Activated T-helper 9 cell treated with anti-CD3 and anti-CD28 coated beads, Interleukin-2, amount 50 U/mL, for 16 hours (primary cell): ENCODE data around the gene NEDD4.
"Not testable (repeated sequence)": the region's sequence is repeated elsewhere in the genome, so short reads cannot be mapped to it uniquely, and the experiment has no call there.

ENCODE experiments used
- DNase-seq: peaks from one replicate; pipeline ENCODE4 v3.0.0-alpha.2; 2020; ENCODE audit warnings: low read depth

The NEDD4 gene

DNA sequence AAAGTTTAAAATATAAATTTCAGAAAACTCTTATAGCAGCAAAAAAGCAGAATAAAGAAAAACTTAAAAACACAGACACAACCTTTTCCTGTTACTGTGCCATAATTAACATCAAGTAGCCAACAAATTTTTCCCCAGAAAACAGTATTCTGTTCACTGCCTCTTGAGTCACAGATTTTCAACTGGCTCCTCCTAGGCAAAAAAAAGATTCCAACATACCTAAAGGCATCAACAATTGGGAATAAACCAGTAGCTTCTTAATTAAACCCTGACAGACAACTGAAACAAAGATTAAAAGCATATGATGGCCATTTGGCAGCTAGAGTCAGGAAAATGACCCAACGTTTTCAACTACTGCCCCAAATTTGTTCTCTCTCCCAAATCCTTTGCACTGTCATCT is 10.9 kb upstream of the NEDD4 start:
- not testable (repeated sequence) for DNase-seq

GRCh38 chr15:56003777-56004176 is 10.4 kb upstream of the NEDD4 start:
- DNase-seq, result not testable (repeated sequence)

- not testable (repeated sequence) for DNase-seq
Observed at GRCh38 chr15:56003277-56003676, 9.9 kb upstream of the NEDD4 start.

DNA sequence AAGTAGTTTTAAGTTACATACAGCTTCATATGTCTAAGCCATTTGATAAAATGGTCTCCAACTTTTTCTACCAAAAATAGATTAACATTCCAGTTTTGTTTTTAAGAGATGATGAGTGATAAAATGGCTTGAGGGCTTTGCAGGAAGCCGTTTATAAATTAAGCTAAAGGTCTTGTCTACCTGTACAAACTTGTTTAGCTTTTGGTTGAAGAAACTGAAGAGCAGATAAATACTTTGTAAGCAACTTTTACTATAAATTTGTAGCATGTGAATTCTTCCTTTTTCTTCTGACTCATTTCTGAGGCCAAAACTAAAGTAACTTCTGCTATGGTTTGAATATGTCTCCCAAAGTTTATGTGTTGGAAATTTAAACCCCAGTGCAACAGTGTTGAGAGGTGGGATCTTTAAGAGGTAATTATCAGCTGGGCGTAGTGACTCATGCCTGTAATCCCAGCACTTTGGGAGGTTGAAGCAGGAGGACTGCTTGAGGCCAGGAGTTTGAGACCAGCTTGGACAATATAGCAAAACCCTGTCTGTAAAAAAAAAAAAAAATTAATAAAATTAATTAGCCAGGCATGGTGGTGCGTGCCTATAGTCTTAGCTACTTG is 8.2 kb upstream of the NEDD4 start:
- no peak for DNase-seq

DNA sequence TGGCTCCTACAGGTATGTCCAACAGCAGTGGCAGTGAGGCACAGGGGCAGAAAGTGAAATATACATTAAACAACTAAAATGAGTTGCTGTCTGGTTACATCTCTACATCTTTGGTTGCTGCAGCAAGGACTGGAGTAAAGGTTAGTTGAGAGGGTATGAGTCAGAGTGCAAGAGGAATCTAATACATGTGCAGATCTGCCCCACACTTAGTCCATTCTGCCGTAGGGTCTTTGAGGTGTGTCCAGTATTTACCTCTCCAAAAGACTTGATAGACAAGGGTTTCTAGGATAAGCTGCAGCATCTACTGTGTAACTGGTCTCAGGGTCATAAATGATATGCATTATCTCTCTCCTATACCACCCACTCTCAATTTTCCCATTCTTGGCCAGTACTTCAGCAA is 6.2 kb upstream of the NEDD4 start:
- DNase-seq, result no peak

GRCh38 chr15:55998478-55998877 is 5.1 kb upstream of the NEDD4 start:
- DNase-seq, result no peak

DNA sequence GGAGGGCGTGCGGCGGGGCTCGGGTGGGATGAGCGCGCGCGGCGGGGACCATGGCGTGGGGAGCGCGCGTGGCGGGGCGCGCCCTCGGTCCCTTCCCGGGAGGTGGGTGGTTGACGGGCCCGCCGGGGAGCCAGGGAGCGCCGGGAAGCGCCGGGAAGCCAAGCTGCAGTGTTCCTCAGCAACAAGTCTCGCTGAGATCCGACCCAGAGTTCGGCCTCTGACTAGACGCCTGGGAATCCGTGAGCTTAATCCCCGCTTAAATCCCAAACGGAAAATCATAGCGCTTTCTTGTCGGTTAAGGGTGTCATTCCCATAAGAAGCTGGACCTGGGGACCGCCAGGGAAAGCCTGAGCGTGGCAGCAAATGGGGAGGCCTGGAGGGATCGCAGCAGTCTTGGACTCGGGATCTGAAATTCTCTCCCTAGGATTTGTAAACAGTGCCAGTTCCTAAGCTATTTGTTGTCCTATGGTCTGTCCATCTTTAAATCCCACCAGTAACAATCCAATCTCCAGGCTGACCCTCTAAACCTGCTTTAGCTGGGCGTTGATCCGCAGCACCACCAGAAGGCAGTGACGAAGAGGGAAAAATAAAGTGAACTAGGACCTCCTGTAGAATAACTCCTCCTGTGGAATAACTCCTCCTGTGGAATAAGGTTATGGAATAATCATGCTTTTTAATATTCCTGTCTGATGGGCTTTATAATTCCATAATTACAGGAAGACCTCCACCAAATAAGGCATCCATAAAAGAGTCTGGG is 570 bp upstream of the NEDD4 start:
- DNase-seq, result no peak

- no peak for DNase-seq
Observed at GRCh38 chr15:55992769-55993110, 672 bp downstream of the NEDD4 start.

GRCh38 chr15:55991802-55992768 is 1.3 kb downstream of the NEDD4 start:
- DNase-seq, result no peak

GRCh38 chr15:55990998-55991397 is 2.4 kb downstream of the NEDD4 start:
- DNase-seq, result no peak

GRCh38 chr15:55990516-55990915 is 2.9 kb downstream of the NEDD4 start:
- DNase-seq, result no peak

DNA sequence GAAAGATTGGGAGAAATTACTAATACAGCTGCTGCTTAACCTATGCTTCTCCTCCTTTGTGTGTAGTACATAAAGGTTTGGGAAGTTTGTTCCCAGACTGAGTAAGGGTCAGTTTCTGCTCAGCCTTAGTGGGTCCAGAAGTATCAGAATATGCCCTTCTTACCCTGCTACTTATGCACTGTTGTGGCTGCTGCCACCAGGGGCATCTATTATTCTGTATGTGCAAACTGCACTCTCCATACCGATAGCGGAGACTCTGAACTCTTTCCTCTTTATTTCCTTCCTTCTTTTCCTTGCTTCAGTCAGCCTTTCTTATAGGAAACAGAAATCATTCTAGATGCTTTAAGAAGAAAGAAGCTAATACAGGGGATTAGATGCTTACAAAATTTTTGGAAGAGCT is 4.0 kb downstream of the NEDD4 start:
- no peak for DNase-seq

DNA sequence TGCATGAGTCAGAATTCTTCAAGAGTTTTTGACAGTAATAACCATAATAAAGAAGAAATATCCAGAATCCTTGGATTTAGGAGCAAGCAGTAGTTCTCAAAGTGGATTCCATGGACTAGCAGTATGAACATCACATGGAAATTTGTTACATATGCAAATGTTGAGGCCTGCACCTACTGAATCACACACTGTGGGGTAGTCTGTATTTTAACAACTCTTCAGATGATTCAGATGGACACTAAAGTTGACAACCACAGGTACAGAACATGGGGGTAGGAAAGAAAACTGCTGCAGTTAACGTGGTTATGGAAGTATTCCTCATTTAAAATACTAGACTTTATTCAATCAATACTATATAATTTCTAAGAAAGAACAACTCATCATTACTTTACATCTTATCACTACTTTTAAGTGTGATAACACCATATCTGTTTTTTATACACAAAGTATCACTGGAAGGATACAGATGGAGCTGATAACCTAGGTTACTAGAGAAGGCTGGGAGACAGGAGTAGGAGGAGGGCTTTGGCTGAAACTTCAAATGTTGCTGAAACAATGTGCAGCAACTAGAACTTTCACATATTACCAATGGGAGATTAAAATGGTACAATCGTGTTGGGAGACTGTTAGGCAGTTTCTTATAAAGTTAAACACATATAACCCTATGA is 11.7 kb downstream of the NEDD4 start:
- DNase-seq, result no peak

GRCh38 chr15:55980511-55980910 is 12.9 kb downstream of the NEDD4 start:
- DNase-seq, result no peak

DNA sequence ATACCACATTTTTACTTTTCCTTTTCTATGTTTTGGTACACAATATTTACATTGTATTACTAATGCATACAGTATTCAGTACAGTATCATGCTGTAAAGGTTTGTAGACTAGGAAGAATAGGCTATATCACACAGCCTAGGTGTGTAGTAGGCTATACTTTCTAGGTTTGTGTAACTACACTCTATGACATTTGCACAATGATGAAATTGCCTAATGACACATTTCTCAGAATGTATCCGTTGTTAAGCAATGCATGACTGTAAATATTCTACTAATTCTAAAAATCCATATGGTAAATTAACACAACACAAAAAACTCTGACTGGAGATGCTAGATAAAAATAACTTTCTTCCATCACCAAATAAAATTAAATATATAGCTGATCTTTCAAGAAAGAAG is 16.2 kb downstream of the NEDD4 start:
- no peak for DNase-seq

- no peak for DNase-seq
Observed at GRCh38 chr15:55970286-55970685, 23.1 kb downstream of the NEDD4 start.

GRCh38 chr15:55969582-55969981 is 23.8 kb downstream of the NEDD4 start:
- DNase-seq, result no peak

DNA sequence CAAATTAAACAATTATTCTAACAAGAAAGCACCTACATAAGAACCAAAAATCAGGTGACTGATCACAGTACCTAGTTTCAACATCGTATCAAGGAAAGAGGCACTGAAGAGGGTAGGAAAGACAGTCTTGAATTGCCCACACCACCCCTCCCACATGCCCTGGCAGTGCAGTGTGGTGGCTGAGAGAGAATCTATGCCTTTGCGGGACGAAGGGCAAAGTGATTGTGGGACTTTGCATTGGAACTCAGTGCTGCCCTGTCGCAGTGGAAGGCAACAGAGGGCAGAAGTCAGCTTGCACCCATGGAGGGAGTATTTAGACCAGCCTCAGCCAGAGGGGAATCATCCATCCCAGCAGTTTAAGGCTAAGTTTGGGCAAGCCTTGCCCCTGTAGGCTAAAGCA is 24.5 kb downstream of the NEDD4 start:
- no peak for DNase-seq

DNA sequence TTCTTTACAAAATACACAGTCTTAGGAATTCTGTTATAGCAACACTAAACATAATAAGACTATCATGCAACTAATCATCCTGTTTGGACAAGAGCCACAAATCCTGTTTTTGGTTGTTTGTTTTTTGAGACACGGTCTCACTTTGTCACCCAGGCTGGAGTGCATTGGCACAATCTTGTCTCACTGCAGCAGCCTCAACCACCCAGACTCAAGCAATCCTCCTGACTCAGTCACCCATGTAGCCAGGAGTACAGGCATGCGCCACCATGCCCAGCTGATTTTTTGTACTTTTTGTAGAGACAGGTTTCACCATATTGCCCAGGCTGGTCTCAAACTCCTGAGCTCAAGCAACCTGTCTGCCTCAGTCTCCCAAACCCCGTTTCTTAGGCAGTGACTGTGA is 28.3 kb downstream of the NEDD4 start:
- no peak for DNase-seq

DNA sequence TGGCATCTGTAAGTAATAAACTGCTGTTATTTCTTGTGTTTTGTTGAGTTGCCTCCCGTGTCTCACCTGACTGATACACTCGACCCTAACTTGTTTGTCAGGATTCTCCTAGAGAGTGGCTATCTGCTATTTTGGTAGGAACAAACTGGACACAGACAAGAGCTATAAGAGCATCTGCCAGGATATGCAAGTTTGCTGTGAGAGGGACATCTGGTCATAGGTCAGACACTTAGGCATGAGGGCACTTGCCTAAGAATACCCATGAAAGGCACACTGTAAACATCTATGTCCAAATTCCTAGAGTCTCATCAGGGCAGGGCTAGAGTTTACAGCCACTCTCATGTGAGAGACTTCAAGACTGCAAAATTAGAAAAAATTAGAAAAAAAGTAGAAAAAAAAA is 32.5 kb downstream of the NEDD4 start:
- no peak for DNase-seq

GRCh38 chr15:55959744-55960447 is 33.5 kb downstream of the NEDD4 start:
- DNase-seq, result no peak

DNA sequence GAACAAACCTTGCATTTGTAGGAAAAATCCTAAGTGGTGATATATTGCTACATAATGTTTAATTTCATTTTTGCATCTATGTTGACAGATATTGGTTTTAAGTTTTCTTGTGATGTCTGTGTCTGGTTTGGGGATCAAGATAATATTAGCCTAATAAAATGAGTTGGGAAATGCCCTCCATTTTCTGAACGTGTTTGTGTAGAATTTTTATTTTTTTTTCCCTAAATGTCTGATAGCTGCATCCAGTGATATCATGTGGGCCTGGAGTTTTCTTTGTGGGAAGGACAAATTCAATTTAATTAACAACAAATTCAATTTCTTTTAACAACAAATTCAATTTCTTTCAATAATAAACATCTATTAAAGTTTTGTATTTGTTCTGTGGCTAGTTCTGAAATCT is 35.1 kb downstream of the NEDD4 start:
- no peak for DNase-seq
